Measurements from ENCODE around the gene MARCHF5. TPM values are rescaled to one million over a fixed set of nuclear protein-coding genes. Genes with fewer than 3 reads are reported as not detected.

Gene MARCHF5
- total and polyA plus RNA-seq, 2 of the 4 experiments (the other 2 are of a cell fraction) = 14.9 to 30.0 TPM

DNA sequence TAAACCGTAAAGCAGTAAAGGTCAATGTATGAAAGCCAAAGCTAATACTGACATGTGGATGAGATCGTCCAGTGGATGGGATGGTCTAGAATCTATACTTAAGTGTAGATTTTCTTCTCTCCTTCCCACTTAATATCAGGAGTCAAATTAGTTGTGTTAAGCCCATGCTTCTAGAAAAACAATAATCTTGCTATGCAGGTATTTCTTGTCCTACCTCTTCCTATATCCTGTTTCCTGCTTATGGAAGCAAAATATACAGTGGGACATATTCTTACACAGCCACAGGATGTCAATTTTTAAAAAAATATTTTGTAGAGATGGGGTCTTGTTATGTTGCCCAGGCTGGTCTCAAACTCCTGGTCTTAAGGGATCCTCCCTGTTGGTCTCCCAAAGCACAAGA, 27.6 kb upstream of the MARCHF5 start:
- no CpG with 5 or more reads among the region's 2 CpGs for WGBS, 2 experiments (ENCODE audit: extremely low coverage in 2 of 2, insufficient read length in 1 of 2)
- CTCF ChIA-PET = no interaction called here
- no peak for ATAC-seq (ENCODE audit: low read depth)

More for the DNA sequence above, 27.6 kb upstream of the MARCHF5 start:
- H2BK20ac ChIP-seq (ENCODE audit: low read depth, low read length) = no peak overlapping the region
- H4K20me1 ChIP-seq (ENCODE audit: insufficient read depth, low read length) = no peaks in the 10 kb centered on the region
- H2BK120ac ChIP-seq (ENCODE audit: low read depth, low read length) = no peak overlapping the region
- TF ChIP-seq BHLHE40 (IDR thresholded peaks at IDR 0.05; ENCODE audit: low read depth, low read length) (no peak), CEBPB (IDR thresholded peaks at IDR 0.05; ENCODE audit: low read depth, low read length) (no peak), RAD21 (IDR thresholded peaks at IDR 0.05; ENCODE audit: low read length) (no peak), SMC3 (IDR thresholded peaks at IDR 0.05; ENCODE audit: low read depth, low read length) (no peak), CHD1 (IDR thresholded peaks at IDR 0.05; ENCODE audit: low read depth, low read length) (no peak), MXI1 (IDR thresholded peaks at IDR 0.05; ENCODE audit: borderline replicate concordance, low read depth, low read length) (no peak), POLR2A (IDR thresholded peaks at IDR 0.05; ENCODE audit: low read depth, low read length) (no peak), MAZ (IDR thresholded peaks at IDR 0.05; ENCODE audit: borderline replicate concordance, low read depth, low read length) (no peak)
- TF ChIP-seq, protein P1, sequence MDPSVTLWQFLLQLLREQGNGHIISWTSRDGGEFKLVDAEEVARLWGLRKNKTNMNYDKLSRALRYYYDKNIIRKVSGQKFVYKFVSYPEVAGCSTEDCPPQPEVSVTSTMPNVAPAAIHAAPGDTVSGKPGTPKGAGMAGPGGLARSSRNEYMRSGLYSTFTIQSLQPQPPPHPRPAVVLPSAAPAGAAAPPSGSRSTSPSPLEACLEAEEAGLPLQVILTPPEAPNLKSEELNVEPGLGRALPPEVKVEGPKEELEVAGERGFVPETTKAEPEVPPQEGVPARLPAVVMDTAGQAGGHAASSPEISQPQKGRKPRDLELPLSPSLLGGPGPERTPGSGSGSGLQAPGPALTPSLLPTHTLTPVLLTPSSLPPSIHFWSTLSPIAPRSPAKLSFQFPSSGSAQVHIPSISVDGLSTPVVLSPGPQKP (IDR thresholded peaks at IDR 0.05; ENCODE audit: borderline replicate concordance, low read depth, low read length) = no peak
- TF ChIP-seq, protein P2, sequence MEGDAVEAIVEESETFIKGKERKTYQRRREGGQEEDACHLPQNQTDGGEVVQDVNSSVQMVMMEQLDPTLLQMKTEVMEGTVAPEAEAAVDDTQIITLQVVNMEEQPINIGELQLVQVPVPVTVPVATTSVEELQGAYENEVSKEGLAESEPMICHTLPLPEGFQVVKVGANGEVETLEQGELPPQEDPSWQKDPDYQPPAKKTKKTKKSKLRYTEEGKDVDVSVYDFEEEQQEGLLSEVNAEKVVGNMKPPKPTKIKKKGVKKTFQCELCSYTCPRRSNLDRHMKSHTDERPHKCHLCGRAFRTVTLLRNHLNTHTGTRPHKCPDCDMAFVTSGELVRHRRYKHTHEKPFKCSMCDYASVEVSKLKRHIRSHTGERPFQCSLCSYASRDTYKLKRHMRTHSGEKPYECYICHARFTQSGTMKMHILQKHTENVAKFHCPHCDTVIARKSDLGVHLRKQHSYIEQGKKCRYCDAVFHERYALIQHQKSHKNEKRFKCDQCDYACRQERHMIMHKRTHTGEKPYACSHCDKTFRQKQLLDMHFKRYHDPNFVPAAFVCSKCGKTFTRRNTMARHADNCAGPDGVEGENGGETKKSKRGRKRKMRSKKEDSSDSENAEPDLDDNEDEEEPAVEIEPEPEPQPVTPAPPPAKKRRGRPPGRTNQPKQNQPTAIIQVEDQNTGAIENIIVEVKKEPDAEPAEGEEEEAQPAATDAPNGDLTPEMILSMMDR (conservative IDR thresholded peaks at IDR 0.05; ENCODE audit: low read depth, low read length) = no peak
- no TSS peak for BruUV-seq (replicated peaks)
- H3K23ac ChIP-seq (ENCODE audit: low read depth, low read length) = no peak overlapping the region
- H3K9me3 ChIP-seq (ENCODE audit: control insufficient read depth, insufficient read depth, low read length) = no peaks in the 10 kb centered on the region
- no peaks in the 10 kb centered on the region for H3K79me1 ChIP-seq (ENCODE audit: low read depth in 1 of 2, low read length in 2 of 2)
- H3K18ac ChIP-seq (ENCODE audit: low read depth, low read length) = no peak overlapping the region
- no peak overlapping the region for H3K14ac ChIP-seq (replicated peaks; ENCODE audit: low read depth, low read length)
- no peak overlapping the region for H3K4me2 ChIP-seq (ENCODE audit: low read depth, low read length)
- no peaks in the 10 kb centered on the region for H3K9me1 ChIP-seq (ENCODE audit: insufficient read depth, low read length)
- H3K36me3 ChIP-seq (ENCODE audit: control insufficient read depth, insufficient read depth, low read length) = no peaks in the 10 kb centered on the region
- DNase-seq = no peak
- no peak overlapping the region for H4K5ac ChIP-seq (ENCODE audit: low read depth, low read length)
- H2BK5ac ChIP-seq (ENCODE audit: low read depth, low read length, poor library complexity, severe bottlenecking) = no peak overlapping the region
- H2AK5ac ChIP-seq (ENCODE audit: low read depth, low read length) = no peak overlapping the region
- no peak overlapping the region for H4K8ac ChIP-seq (ENCODE audit: low read depth in 2 of 2, low read length in 2 of 2)
- H3K4ac ChIP-seq (ENCODE audit: low read depth, low read length) = no peak overlapping the region
- H3K27ac ChIP-seq (ENCODE audit: insufficient read depth, low read length) = no peak overlapping the region
- no peak overlapping the region for H2AFZ ChIP-seq (replicated peaks; ENCODE audit: low read length, poor library complexity)
- no peak overlapping the region for H2BK15ac ChIP-seq (ENCODE audit: low read depth, low read length)
- H3K4me3 ChIP-seq (ENCODE audit: insufficient read depth, low read depth, low read length) = no peak overlapping the region
- no peaks in the 10 kb centered on the region for H3K4me1 ChIP-seq (ENCODE audit: control insufficient read depth, insufficient read depth, low read length)
- H4K91ac ChIP-seq (ENCODE audit: insufficient read depth, low read depth, low read length) = no peak overlapping the region
- H3K9ac ChIP-seq (ENCODE audit: low read depth, low read length) = no peak overlapping the region
- no peak overlapping the region for H3K56ac ChIP-seq (ENCODE audit: extremely low read depth, insufficient read depth, low read length)
- POLR2A ChIA-PET (ENCODE audit: unreplicated experiment) = no interaction called here
- dilution Hi-C loops (cut with HindIII; ENCODE audit: low sequenced_read_pairs, unreplicated experiment) = no loop called here
- in situ Hi-C loops (cut with MboI; ENCODE audit: low sequenced_read_pairs) = no loop called here
- intact Hi-C loops (cut with micrococcal nuclease) = no loop called here
- no peaks in the 10 kb centered on the region for H3K27me3 ChIP-seq (ENCODE audit: control insufficient read depth, insufficient read depth, low read length)
- no peak overlapping the region for H2AK9ac ChIP-seq (replicated peaks; ENCODE audit: low read depth, low read length, poor library complexity)
